Measurements from ENCODE around the gene TWNK. TPM values are rescaled to one million over a fixed set of nuclear protein-coding genes. Genes with fewer than 3 reads are reported as not detected.

The TWNK gene
- total RNA-seq, 1 experiment from 2014 or later, result 28.2 TPM

- TF ChIP-seq FOXK1 (CRISPR knock-in tag; IDR thresholded peaks at IDR 0.05), result no peak
Measured at GRCh38 chr10:101010329-101010728, 23.0 kb downstream of the TWNK start (continued).

DNA sequence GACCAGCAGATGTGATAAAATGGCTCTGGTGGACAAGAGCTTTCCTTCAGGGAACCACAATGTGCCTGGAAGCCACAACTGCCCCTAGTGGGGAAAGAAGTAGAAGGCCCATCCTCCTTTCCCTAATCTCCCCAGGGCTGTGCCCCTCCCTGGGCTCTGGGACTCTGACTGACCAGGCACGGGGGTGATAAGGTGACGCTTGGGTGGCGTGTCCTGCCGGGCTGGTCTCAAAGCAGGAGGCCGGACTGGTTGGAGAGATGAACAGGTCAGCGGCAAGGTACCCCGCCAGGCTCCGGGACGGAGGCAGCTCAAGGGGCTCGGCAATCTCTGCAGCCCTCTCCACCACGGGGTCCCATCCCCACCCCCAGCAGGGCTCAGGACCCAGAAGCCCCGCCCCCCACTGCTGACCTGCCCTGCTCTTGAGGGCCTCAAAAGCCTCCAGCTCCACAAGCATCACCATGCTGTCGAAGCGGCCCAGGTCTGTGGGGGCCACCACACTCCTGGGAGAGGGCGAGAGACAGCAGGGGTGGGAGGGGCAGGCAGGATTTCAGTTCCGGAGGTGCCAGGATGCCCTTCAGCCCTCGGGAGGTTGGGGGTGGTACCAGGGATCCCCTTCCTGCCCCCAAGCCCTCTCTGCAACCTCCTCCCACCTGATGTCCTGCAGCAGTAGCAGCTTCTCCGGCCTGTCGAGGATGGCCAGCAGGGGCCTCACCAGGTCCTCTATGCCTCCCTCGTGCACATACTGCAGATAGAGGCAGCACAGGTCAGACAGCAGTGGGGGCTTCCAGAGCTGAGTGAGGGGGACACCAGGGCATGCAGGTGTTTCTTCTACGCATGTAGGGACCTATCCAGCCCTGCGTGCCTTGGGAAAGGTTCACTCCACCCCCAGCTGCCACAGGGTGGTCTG lies 24.4 kb downstream of the TWNK start:
- ATAC-seq, result peak; percentile 33
- Mint-ChIP-seq H3K4me3 (no peak overlapping the region), H3K9me3 (no peaks in the 10 kb centered on the region), H3K36me3 (no peaks in the 10 kb centered on the region), H3K4me1 (peaks cover 30% of the 10 kb centered on the region), H3K27ac (no peak overlapping the region), H3K27me3 (ENCODE audit: low read depth) (peaks cover 24% of the 10 kb centered on the region)
- DNase-seq (ENCODE audit: low spot score), result peak; percentile 49
- ChIA-PET CTCF (interaction anchor here (0.6 to 7.2 kb wide), 40 partner anchors 8 to 569 kb away, joined by 3 to 273 read pairs (median 4); partner anchors contain the start of genes LZTS2, MRPL43, PDZD7 and SEMA4G), POLR2A (interaction anchor here (1.4 kb wide), 1 partner anchor 15 kb away, joined by 9 read pairs; no protein-coding TSS in a partner anchor)
- TF ChIP-seq, protein P1, sequence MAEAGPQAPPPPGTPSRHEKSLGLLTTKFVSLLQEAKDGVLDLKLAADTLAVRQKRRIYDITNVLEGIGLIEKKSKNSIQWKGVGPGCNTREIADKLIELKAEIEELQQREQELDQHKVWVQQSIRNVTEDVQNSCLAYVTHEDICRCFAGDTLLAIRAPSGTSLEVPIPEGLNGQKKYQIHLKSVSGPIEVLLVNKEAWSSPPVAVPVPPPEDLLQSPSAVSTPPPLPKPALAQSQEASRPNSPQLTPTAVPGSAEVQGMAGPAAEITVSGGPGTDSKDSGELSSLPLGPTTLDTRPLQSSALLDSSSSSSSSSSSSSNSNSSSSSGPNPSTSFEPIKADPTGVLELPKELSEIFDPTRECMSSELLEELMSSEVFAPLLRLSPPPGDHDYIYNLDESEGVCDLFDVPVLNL (CRISPR knock-in tag; IDR thresholded peaks at IDR 0.05; ENCODE audit: borderline replicate concordance, low read depth), result no peak
- no peak for TF ChIP-seq KAT7 (CRISPR knock-in tag; IDR thresholded peaks at IDR 0.05; ENCODE audit: borderline replicate concordance)
- TF ChIP-seq ZNF121 (CRISPR knock-in tag; IDR thresholded peaks at IDR 0.05), result no peak
- 0 out of 2 replicates have a peak, but pooled peaks have one; percentile 9 for TF ChIP-seq CTCF (IDR thresholded peaks at IDR 0.05)
- TF ChIP-seq ZNF138 (CRISPR knock-in tag; conservative IDR thresholded peaks at IDR 0.05), result 0 out of 2 replicates have a peak, but pooled peaks have one; percentile 19
- TF ChIP-seq E2F1 (CRISPR knock-in tag; IDR thresholded peaks at IDR 0.05), result no peak
- no peak for TF ChIP-seq SMAD3 (CRISPR knock-in tag; IDR thresholded peaks at IDR 0.05; ENCODE audit: borderline replicate concordance)
- TF ChIP-seq ZBTB43 (CRISPR knock-in tag; IDR thresholded peaks at IDR 0.05), result no peak

GRCh38 chr10:101012525-101013364 lies 25.4 kb downstream of the TWNK start:
- H3K27ac Mint-ChIP-seq, result no peak overlapping the region
- POLR2A ChIA-PET, result no interaction called here

More at GRCh38 chr10:101012525-101013364, 25.4 kb downstream of the TWNK start:
- CTCF ChIA-PET, result interaction anchor here (1.2 to 7.2 kb wide), 8 partner anchors 12 to 494 kb away, joined by 3 to 273 read pairs (median 18); partner anchors contain the start of genes LZTS2, PDZD7, SEMA4G and SFXN3
- TF ChIP-seq KAT7 (CRISPR knock-in tag; IDR thresholded peaks at IDR 0.05; ENCODE audit: borderline replicate concordance), result no peak
- TF ChIP-seq ZNF317 (CRISPR knock-in tag; IDR thresholded peaks at IDR 0.05; ENCODE audit: borderline replicate concordance, low read depth), result no peak
- TF ChIP-seq ETV6 (CRISPR knock-in tag; IDR thresholded peaks at IDR 0.05), result peak; percentile 41; the same call in 1 of the 2 replicates
- TF ChIP-seq CREM (CRISPR knock-in tag; IDR thresholded peaks at IDR 0.05), result 0 out of 2 replicates have a peak, but pooled peaks have one; percentile 23
- peak; percentile 63 for TF ChIP-seq CTCF (IDR thresholded peaks at IDR 0.05)
- TF ChIP-seq FOXK1 (CRISPR knock-in tag; IDR thresholded peaks at IDR 0.05), result no peak
- peak; percentile 45; the same call in 1 of the 2 replicates for TF ChIP-seq HMGXB4 (CRISPR knock-in tag; IDR thresholded peaks at IDR 0.05)
- H3K4me3 Mint-ChIP-seq, result no peak overlapping the region
- H3K27me3 Mint-ChIP-seq (ENCODE audit: low read depth), result peaks cover 34% of the 10 kb centered on the region
- H3K36me3 Mint-ChIP-seq, result no peaks in the 10 kb centered on the region
- peaks cover 33% of the 10 kb centered on the region for H3K4me1 Mint-ChIP-seq
- no peaks in the 10 kb centered on the region for H3K9me3 Mint-ChIP-seq
- ATAC-seq (peak; percentile 68), DNase-seq (ENCODE audit: low spot score) (peak; percentile 84)
